GM12892 (cell line): ENCODE results near the gene NR5A1.

Experiments
- POLR2A ChIP-seq: IDR thresholded peaks from 2 replicates; pipeline ENCODE4 v1.6.1; 2011; ENCODE audit warnings: low read depth, low read length, control low read depth
- POLR2AphosphoS5 ChIP-seq: IDR thresholded peaks from 2 replicates; pipeline ENCODE4 v1.6.1; 2011; ENCODE audit warnings: low read depth, low read length, control low read depth

DNA sequence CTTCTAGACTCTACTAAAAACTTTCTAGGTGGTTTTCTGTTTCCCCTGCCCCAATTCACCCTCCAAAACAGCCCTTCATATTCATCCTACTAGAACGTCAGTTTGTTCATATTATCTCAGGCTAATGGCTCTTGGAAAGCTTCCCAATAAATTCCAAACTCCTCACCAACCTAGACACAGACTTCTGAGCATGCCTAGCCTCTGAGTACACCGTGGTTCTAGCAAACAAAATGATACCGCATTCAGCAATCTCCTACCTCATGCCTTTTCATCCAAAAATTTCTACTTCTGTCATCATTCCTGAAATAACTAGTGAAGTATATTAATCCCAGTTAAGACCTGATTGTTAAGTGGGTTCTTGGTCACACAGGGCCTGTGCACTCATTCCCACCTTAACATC, 46.5 kb upstream of the NR5A1 start:
- TF ChIP-seq POLR2AphosphoS5, result no peak
- no peak for TF ChIP-seq POLR2A
